Activated CD8-positive, alpha-beta memory T cell treated with anti-CD3 and anti-CD28 coated beads, Interleukin-2, amount 50 U/mL, for 4 hours (primary cell): ENCODE data around the gene CCNY.
"Not testable (repeated sequence)": the region's sequence is repeated elsewhere in the genome, so short reads cannot be mapped to it uniquely, and the experiment has no call there.

ENCODE experiments used
- DNase-seq: peaks from one replicate; pipeline ENCODE4 v3.0.0-alpha.2; 2020

The CCNY gene

DNA sequence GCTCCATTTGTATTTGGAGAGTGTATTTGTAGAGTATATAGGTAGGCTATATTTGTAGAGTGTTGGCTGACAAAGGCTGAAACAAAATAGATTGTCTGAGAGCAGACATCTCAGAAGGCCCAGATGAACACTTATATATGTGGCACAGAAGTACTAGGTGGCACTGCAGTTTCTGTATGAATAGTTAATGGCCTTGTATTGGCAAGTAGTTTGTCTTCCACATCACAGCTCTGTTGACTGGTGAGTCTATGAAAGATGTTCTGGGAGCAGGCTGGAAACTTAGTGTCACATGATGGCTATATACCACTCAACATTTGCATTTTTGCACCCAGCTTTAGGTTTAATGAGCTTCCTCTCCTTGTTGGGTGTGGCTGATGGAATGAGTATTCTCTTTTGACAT lies 51.9 kb downstream of the CCNY start:
- DNase-seq, result no peak

DNA sequence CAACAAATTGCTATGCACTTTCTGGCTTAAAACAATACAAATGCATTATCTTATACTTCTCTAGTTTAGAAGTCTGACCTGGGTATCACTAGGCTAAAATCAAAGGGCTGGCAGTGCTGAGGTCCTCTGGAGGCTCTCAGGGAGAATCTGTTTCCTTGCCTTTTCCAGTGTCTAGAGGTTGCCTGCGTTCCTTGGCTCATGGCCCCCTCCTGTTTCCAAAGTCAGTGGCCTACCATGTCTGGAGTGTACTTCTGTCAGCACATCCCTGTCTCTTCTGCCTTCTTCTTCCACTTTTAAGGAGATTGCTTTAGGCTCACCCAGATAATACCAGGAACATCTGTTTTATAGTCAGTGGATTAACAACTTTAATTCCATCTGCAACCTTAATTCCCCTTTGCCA lies 52.4 kb downstream of the CCNY start:
- DNase-seq, result no peak

DNA sequence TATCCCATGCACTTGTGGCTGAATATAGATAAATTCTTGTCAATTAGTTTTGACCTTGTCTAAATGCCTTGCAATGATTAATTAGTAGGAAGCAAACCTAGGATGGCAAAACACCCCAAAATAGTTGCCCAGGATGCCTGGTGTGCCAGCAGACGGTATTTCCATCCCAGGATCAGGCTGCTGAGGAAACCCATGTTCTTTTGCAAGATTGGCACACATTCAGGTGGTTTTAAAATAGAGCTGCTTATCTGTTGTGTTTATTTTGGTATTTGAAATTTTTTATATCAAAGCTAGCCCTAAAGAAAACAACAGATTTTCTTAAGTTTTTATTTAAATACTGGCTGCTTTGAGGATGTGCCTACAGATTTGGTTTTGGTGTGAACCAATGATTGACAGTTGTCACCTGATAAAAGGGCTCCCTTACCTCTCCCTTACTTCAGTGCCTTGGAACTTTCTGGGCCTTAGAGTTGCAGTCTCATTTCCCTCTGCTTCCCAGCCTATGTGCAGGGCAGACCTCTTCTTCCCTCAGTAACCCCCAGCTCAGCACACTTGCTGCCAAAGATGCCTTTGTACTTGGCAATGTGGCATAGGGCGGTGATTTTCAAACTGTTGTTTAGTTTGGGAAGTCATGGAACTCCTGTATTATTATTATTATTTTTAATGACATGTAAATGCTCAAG lies 54.0 kb downstream of the CCNY start:
- DNase-seq, result no peak

DNA sequence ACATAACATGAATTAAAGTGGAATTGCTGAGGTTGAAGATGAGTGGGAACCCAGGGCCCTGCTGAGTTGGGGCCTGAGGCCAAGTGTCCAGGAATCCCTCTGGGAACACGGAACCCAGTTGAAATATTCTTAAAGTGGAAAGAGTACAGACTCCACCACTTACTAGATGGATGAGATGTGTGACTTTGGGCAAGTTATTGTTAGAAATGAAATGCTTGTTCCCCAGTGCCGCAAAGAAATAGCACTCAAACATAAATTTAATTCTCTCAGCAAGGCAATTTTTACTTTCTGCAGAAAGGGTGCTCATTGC lies 54.5 kb downstream of the CCNY start:
- no peak for DNase-seq

DNA sequence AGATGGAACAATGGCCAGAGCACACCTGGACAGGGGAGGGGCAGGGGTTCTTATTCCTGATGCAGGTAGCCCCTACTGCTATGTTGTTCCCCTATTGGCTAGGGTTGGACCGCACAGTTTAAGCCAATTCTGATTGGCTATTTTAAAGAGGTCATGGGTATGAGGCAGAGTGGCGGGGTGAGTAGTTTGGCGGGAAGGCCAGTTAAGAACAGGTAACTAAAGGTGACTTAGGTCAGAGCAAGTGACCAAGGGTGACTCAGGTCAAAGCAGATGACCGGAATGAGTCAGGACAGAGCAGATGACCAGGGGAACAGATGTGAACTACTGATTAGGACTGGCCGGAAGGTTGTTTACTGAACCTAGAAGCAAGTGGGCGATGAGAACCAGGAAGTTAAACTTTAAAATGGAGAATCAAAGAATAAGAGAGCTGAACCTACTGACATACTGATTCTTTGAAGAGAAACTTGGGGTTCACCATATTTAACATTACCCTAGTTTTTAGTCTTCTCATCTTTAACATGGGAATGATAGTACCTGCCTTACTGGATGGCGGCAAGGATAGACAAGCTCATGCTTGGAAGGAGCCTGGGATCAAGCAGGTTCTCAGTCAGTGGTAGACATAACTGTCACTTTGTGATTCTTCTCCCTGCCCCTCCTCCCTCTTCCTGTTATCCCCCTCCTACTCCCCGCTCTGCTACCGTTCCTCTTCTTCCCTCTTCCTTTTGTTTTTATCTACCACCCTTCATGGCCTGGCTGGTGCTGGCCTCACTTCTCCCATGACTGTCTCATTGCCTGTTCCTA lies 55.0 kb downstream of the CCNY start:
- DNase-seq, result no peak

DNA sequence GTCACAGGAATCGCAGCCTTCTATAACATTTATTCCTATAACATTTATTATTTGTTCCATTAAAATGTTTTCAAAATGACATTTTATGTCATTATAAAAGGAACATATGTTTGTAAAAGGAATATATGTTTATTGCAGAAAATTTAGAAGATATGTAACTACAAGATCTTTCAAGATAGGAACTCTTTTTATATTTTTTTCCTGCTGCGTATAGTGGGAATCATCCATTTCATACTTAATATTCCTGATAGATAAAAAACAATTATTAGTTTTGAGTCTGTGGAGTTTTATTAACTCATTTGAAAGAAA lies 55.6 kb downstream of the CCNY start:
- DNase-seq, result no peak

DNA sequence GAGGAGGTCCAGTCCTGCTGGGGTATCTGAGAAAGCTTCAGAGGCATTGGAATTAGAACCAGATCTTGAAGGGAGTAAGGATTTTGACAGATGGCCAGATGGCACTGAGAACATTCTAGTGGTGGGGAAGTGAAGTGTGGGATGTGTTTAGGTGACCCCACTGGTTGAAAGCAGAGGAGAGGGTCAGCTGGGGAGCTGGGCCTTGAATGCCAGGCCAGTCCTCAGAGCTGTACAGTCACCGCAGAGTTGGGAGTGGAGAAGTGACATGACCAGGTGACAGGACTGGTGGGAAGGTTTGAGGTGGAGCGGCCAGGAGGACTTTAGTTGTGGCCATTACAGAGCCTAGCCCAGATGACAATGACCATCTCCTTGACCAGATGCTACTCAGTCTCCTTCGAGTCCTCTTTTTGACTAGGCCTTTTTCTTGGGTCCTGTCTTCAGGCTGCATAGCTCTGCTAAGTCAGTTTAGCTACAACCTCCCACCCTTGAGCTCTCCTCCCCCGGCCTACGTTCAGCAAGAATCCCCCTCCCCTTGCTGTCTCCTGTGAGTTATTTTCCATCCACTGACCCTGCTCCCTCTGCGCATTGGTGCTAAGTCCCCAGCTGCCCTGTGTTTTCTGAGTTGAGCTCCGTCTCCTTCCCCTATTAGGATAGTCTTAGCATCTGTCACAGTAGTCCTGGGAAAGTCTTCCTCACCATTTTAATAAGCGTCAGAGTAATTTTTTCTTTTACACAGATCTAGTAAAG lies 56.3 kb downstream of the CCNY start:
- DNase-seq, result no peak

DNA sequence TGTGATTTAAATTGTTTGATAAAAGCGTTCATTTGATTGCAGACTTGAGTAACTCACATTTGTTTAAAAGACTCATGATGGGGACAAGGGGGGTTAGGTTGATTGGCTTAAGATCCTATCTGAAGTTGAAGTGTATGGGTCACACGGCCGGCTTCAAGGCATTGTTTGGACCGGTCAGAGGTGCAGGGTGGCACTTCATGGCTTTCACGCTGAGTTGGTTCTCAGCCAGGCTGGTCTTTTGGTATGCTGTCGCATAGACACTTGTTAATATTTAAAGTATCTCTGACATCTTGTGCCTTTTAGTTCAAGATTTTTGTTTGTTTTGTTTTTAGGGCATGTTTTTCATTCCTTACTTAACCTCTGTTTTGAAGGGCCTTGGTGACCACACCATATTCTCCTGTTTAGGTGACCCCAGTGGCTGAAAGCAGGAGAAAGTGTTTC lies 58.1 kb downstream of the CCNY start:
- no peak for DNase-seq

DNA sequence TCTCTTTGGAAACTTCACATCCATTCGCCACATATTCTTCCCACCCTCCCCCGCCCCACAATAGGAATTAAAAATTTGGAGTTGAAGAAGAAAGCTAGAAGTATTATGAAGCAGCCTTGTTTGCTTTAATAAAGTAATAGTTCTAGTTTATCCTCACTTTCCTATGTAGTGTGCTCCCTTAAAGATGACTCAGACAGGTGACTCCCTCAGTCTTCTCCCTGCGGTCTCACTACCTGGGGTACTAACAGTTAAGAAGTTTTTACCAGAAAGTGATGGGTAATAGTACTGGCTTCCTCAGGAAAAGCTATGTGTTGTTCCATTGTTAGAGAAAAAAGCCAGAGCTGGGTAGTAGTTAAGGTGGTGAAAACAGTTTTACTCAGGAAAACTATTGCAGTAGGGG lies 58.6 kb downstream of the CCNY start:
- no peak for DNase-seq

DNA sequence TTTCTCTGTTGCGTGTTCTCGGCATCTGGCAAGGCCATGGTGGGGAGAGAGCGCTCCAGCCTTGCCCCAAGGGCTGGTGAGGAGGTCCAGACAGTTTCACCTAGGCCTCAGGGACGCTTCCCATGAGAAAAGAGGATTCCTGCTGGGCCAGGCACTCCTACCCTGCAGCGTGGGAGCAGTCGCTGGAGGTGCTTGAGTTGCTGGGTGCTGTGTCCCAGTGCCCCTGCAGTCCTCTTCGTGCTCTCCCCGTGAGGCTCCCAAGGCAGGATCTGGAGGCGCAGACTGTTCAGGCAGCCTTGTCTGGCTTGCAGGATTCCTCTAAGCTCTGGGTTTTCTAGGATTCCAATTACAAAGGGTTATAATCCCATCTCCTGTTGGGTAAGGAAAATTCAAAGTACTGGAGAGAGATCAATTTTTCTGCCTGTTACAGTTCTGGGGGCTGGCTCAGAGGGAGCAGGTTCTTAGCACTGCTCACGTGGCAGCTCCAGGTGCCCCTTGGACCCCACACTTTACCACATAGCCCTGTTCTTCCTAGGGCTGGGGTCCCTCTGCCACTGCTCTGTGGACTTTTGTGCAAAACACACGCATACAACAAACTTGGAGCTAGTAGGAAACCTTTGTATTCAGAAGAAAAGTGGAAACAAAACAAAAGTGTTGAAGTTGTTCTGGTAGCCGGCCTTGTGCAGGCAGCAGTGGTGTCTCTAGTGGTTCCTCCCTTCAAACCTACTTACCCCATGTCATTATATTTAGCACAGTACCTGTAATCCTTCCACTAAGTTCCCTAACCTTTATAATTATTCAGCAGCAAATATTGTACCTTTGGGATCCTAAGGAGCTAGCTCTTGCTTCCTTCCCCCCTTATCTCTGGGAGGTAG lies 60.5 kb downstream of the CCNY start:
- DNase-seq, result no peak

DNA sequence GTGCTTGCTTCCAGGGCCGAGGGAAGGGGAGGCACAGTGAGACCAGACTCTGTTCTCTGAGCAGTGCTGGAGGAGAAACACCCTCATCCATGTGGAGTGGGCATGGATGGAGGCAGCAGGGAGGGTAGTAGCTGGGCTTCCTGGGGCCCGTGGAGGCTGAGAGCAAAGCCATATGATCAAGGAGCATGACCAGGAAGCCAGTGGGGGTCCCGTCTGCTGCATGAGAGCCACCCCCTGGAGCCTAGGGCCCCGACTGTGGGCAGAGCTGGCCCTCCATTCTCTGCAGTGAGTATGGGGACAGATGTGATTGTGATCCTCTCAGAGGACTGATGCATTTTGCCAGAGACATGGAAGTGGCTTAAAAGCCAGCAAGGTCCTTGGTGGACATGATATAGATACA lies 61.6 kb downstream of the CCNY start:
- DNase-seq, result no peak

DNA sequence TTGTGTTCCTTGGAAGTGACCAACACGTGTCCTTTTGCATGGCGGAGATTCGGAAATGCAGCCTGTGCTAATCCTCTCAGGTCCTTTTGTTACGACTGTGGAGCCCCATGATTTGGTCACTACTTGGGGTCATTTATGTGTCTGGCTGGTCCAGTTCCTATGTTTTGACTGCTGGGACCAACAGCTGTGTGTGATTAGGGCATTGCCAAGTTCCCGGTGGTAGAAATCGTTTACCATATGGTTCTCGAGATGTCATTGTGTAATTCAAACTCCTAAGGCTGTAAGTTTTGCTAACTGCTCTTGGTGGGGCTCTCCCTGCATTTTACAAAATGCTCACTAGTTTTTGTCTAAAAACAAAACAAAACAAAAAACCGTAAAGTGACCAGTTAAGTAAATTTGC lies 62.0 kb downstream of the CCNY start:
- no peak for DNase-seq

DNA sequence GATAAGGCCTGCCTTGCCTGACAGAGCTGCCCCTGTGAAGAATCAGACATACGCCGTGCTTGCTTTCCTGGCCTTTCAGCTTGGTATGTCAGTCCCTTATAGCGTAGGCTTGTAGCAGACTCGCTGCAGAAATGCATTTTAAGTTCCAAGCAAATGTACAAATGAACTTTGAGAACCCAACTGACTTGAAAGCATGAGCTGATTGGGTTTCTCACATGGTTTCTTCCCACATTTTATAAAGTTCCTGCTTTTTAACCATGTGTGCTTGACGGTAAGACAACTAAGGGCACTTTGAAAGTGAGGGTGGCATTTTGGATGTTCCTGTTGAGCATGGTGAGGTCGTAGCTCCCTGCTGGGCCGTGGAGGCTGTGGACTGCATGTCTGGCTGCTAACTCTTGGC lies 62.6 kb downstream of the CCNY start:
- no peak for DNase-seq

DNA sequence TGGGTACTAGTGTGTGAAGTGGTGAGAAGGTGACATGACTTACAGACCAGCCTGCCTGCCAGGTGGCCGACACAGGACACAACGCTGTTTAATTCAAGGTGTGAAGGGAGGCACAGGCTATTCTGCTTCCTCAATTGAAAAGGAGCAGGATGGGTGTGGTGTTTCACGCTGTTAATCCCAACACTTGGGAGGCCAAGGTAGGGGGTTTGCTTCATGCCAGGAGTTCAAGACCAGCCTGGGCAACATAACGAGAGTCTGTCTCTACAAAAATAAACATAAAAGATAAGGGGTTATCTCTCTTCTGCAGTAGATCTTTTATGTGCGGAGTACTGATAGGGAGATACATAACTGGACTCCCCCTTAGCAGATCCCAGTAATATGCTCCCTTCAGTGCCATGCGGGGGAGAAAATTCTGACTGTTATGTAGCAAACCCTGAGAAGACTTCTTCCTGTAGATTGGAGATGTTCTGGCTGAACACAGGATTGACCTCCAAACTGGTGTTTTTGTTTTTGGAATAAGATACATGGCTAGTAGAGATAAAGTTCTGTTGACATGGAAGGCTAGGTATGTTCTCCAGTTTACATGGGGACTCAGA lies 63.2 kb downstream of the CCNY start:
- no peak for DNase-seq

DNA sequence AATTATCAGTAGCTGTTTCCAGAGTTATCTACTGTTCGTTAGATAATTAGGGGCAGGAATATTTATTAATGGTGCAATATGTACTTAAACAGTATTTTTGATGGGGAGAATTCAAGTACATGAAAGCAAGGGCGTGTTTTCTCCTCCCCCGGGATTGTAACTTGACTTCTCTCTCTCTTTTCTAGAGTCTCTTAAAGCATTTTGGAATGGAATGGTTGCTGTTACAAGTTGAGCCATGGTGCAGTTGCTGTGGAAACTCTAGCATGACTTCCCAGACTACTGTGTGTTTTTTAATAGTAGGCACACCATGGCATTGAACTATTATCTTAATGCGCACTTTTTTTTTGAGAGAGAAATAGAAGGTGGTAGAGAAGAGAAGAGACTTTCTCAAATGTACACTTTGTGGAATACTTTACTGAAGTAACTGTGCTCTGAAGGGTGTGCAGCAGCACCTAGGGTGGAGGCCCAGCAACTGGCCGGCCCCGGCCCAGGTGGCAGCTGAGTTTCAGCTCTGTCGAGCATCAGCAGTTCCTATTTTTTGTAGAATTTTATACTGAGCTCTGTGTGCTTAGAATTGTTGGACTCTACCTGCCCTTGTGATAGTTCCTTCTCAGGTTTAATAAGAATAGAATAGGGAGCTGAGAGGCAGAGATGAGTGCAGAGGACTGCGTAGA lies 64.4 kb downstream of the CCNY start:
- DNase-seq, result no peak

DNA sequence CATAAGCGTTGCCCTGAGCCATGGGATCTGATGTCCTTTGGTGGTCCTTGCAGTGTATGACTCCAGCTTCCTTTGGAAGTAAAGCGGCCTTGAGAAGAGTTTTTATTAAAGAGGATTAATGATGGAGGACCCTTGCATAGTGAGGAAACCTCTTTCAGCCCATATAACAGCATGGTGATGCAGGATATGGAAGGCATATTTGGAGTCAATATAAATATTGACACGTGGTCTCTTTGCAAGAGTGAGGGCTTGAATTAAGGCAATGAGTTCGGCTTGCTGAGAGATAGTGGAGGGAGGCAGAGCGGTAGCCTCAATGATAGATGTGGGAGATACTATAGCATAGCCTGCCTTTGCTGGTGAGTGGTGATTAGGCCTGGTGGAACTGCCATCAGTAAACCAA lies 67.2 kb downstream of the CCNY start:
- DNase-seq, result not testable (repeated sequence)

DNA sequence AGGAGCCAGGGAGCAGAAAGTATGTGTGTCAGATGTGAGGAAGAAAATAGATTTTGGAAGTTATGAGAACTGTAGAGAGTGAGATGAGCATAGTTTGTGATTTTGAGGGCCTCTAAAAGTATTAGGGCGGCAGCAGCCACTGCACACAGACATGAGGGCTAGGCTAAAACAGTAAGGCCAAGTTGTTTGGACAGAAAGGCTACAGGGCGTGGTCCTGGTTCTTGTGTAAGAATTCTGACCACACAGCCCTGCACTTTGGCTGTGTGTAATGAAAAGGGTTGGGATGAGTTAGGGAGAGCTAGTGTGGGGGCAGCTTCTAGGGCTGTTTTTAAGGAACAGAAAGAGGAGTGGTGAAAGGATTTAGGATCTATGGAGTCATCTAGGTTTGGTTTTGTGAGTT lies 67.8 kb downstream of the CCNY start:
- DNase-seq, result not testable (repeated sequence)

DNA sequence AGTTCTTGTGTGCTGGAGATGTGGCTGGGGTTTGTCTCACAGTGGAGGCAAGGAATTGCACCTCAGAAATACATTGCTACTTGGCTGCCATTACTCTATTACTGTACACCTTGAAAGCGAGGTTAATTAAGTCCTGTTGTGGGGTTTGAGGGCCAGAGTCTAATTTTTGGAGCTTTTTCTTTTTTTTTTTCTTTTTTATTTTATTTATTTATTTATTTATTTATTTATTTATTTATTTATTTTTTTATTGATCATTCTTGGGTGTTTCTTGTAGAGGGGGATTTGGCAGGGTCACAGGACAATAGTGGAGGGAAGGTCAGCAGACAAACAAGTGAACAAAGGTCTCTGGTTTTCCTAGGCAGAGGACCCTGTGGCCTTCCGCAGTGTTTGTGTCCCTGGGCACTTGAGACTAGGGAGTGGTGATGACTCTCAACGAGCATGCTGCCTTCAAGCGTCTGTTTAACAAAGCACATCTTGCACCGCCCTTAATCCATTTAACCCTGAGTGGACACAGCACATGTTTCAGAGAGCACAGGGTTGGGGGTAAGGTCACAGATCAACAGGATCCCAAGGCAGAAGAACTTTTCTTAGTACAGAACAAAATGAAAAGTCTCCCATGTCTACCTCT lies 69.8 kb downstream of the CCNY start:
- not testable (repeated sequence) for DNase-seq

DNA sequence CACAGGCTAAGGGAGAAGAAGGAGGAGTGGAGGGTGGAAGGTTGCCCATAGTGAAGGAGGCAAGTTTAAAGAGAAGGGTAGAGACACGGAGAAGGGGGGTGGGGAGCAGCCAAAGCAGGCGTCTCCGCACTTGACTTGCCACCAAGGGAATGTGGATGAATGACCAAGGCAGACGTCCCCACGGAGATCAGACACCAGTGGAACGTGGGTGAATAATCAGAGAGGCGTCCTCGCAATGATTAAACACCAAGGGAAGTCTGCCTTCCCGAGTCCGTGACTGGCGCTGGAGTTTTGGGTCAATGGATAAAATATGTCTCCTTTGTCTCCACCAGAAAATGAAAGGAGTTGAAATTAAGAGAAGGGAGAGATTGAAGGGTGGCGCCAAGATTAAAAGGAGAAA lies 71.4 kb downstream of the CCNY start:
- DNase-seq, result not testable (repeated sequence)

DNA sequence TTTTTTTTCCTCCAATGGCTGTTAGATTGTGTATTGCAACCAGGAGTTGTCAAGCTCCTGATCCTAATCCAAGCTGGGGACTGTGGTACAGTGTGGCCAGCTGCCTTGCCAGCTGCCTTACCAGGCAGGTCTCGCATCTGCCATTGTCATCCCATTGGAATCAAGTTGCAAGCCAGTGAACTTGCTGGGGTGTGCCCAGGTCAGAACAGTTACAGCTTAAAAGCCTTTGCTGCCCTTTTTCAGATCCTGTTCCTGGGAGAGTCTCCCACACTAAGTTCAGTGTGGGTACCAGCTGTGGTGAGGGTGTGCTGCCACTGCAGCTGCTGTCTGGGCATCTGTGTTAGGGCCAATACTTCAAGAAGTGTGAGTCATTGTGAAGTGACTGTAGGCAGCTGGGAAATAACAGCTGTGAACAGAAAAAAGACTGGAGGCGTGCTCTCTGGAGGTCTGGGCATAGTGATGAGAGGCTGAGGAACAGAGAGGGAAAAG lies 72.8 kb downstream of the CCNY start:
- no peak for DNase-seq

DNA sequence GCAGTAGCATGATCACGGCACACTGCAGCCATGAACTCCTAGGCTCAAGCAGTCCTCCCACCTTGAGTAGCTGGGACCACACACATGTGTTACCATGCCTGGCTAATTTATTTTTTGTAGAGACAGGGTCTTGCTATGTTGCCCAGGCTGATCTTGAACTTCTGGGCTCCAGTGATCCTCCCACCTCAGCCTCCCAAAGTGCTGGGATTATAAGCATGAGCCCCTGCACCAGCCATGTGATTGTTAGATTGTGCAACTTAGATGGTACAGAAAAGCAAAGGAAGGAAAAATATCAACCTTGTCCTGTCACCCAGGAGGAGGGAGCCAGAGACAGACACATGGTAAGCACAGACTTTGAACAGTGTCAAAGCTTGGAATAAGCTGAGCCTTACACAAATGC lies 73.5 kb downstream of the CCNY start:
- DNase-seq, result no peak
